Keratinocyte (primary cell): ENCODE results near the gene CNR1. TPM values are rescaled to one million over a fixed set of nuclear protein-coding genes. Genes with fewer than 3 reads are reported as not detected.

Experiments used
- DNase-seq: peaks from one replicate; pipeline ENCODE4 v3.0.0-alpha.2; 2011; ENCODE audit warnings: low read depth, missing footprints, low spot score
- FAIRE-seq: peaks from 2 replicates; lab custom pipeline; 2011; peaks lifted over from hg19 to GRCh38; lab: Jason Lieb, UNC
- H2AFZ ChIP-seq: 2 replicates; pipeline ENCODE4 v1.6.0; 2012; ENCODE audit warnings: low read length, control low read depth, inconsistent platforms; ENCODE audit not compliant: control insufficient read depth
- H3K27ac ChIP-seq: 2 replicates; pipeline ENCODE4 v1.5.1; 2011; ENCODE audit warnings: low read length; ENCODE audit not compliant: control insufficient read depth, insufficient read depth
- H3K27me3 ChIP-seq: 3 replicates; pipeline ENCODE4 v1.6.0; 2011; ENCODE audit warnings: low read length; ENCODE audit not compliant: control insufficient read depth, insufficient read depth; ENCODE audit errors: extremely low read depth
- H3K36me3 ChIP-seq, 2 experiments: 2 replicates in 1 of 2; 3 replicates in 1 of 2; pipeline ENCODE4 v1.5.1; 2011; ENCODE audit warnings: low read length in 2 of 2, mild to moderate bottlenecking in 1 of 2; ENCODE audit not compliant: control insufficient read depth in 2 of 2, insufficient read depth in 2 of 2; ENCODE audit errors: extremely low read depth in 1 of 2
- H3K4me1 ChIP-seq: 3 replicates; pipeline ENCODE4 v1.5.1; 2011; ENCODE audit warnings: low read length; ENCODE audit not compliant: control insufficient read depth, insufficient read depth; ENCODE audit errors: extremely low read depth
- H3K4me2 ChIP-seq: 3 replicates; pipeline ENCODE4 v1.6.0; 2011; ENCODE audit warnings: low read depth, low read length; ENCODE audit not compliant: control insufficient read depth, insufficient read depth; ENCODE audit errors: extremely low read depth
- H3K4me3 ChIP-seq, 3 experiments: fragments of 200-600 bp in 1 of 3; sonication (generic) in 1 of 3; 2 replicates in 2 of 3; 3 replicates in 1 of 3; pipeline ENCODE4 v1.5.1; 2011 to 2016; ENCODE audit warnings: low read length in 3 of 3, mild to moderate bottlenecking in 3 of 3, control low read depth in 2 of 3, inconsistent platforms in 1 of 3, low read depth in 1 of 3, mixed read lengths in 1 of 3, mixed run types in 1 of 3, moderate library complexity in 1 of 3; ENCODE audit not compliant: control insufficient read depth in 2 of 3, insufficient read depth in 2 of 3; ENCODE audit errors: extremely low read depth in 1 of 3
- H3K79me2 ChIP-seq: 2 replicates; pipeline ENCODE4 v1.6.0; 2012; ENCODE audit warnings: low read length; ENCODE audit not compliant: control insufficient read depth, insufficient read depth
- H3K9ac ChIP-seq: 3 replicates; pipeline ENCODE4 v1.6.0; 2011; ENCODE audit warnings: low read length; ENCODE audit not compliant: control insufficient read depth, insufficient read depth; ENCODE audit errors: extremely low read depth
- H3K9me1 ChIP-seq: 3 replicates; pipeline ENCODE4 v1.6.0; 2011; ENCODE audit warnings: low read length; ENCODE audit not compliant: control insufficient read depth, insufficient read depth; ENCODE audit errors: extremely low read depth
- H3K9me3 ChIP-seq: 2 replicates; pipeline ENCODE4 v1.5.1; 2012; ENCODE audit warnings: low read depth, low read length; ENCODE audit not compliant: control insufficient read depth
- H4K20me1 ChIP-seq: 3 replicates; pipeline ENCODE4 v1.6.0; 2011; ENCODE audit warnings: low read length; ENCODE audit not compliant: control insufficient read depth, insufficient read depth; ENCODE audit errors: extremely low read depth
- CTCF ChIP-seq, 3 experiments: IDR thresholded peaks in 1 of 3; conservative IDR thresholded peaks in 1 of 3; optimal IDR thresholded peaks in 1 of 3; 2 replicates in 2 of 3; 3 replicates in 1 of 3; pipeline versions ENCODE3 to v1.5.1; 2011; ENCODE audit warnings: low read length in 3 of 3, mild to moderate bottlenecking in 3 of 3, moderate library complexity in 2 of 3, control low read depth in 1 of 3, inconsistent platforms in 1 of 3; ENCODE audit not compliant: insufficient read depth in 2 of 3; ENCODE audit errors: extremely low read depth in 1 of 3
- EZH2 ChIP-seq: IDR thresholded peaks from one replicate; pipeline ENCODE4 v1.6.1; 2012; ENCODE audit warnings: inconsistent platforms, mild to moderate bottlenecking, low read length, moderate library complexity
- dilution Hi-C: fragments of 300-500 bp; cut with MboI; formaldehyde crosslinking; loops from one replicate; pipeline ENCODE4 v1.7.0; 2020; ENCODE audit warnings: low sequenced_read_pairs; ENCODE audit not compliant: extremely low pct_ligation_motif_present
- polyA plus RNA-seq, 5 experiments: library from polyadenylated mRNA; depleted of rRNA in 3 of 5; stranded (reverse) in 3 of 5; stranded (forward) in 1 of 5; unstranded in 1 of 5; fragments of >200 nt; gene quantifications; 1 replicate in 1 of 5; 2 replicates in 3 of 5; 3 replicates in 1 of 5; pipeline versions ENCODE4 v1.2.1 to v1.2.3, GENCODE V29; 2011 to 2012; ENCODE audit warnings: missing spikeins in 2 of 5, low read depth in 1 of 5, low replicate concordance in 1 of 5

Gene CNR1
- polyA plus RNA-seq, 1 donor (not counting 4 experiments of a cell fraction or from before 2014, with no cell fraction given): not detected

GRCh38 chr6:88163616-88164015 is 2.5 kb downstream of the CNR1 start:
- H3K36me3 ChIP-seq: no peaks in the 10 kb centered on the region
- TF ChIP-seq CTCF (optimal IDR thresholded peaks at IDR 0.05 in 1 of 3, IDR thresholded peaks at IDR 0.05 in 1 of 3, conservative IDR thresholded peaks at IDR 0.05 in 1 of 3; ENCODE audit: extremely low read depth in 1 of 3, insufficient read depth in 2 of 3, low read length in 3 of 3) (no peak), EZH2 (no peak)
- H3K79me2 ChIP-seq: no peaks in the 10 kb centered on the region
- no peak overlapping the region for H3K4me3 ChIP-seq
- peaks cover 46% of the 10 kb centered on the region for H3K27me3 ChIP-seq
- no peak for DNase-seq
- dilution Hi-C loops: no loop called here
- H3K4me1 ChIP-seq: peaks cover 6% of the 10 kb centered on the region
- H3K9me3 ChIP-seq: no peaks in the 10 kb centered on the region
- peaks cover 3% of the 10 kb centered on the region for H4K20me1 ChIP-seq
- no peak overlapping the region for H3K4me2 ChIP-seq
- no peaks in the 10 kb centered on the region for H3K9me1 ChIP-seq
- H2AFZ ChIP-seq: no peak overlapping the region
- H3K9ac ChIP-seq: no peak overlapping the region
- FAIRE-seq: no peak
- no peak overlapping the region for H3K27ac ChIP-seq

- Histone ChIP-seq H3K9me1 (no peaks in the 10 kb centered on the region), H3K27me3 (peaks cover 30% of the 10 kb centered on the region), H3K4me3 (no peak overlapping the region), H4K20me1 (peaks cover 3% of the 10 kb centered on the region), H3K79me2 (no peaks in the 10 kb centered on the region), H2AFZ (no peak overlapping the region), H3K9me3 (no peaks in the 10 kb centered on the region), H3K27ac (no peak overlapping the region), H3K36me3 (no peaks in the 10 kb centered on the region), H3K4me2 (no peak overlapping the region), H3K9ac (no peak overlapping the region), H3K4me1 (peaks cover 6% of the 10 kb centered on the region)
- no peak for FAIRE-seq
- dilution Hi-C loops: no loop called here
- no peak for DNase-seq
- TF ChIP-seq CTCF (optimal IDR thresholded peaks at IDR 0.05 in 1 of 3, IDR thresholded peaks at IDR 0.05 in 1 of 3, conservative IDR thresholded peaks at IDR 0.05 in 1 of 3; ENCODE audit: extremely low read depth in 1 of 3, insufficient read depth in 2 of 3, low read length in 3 of 3) (no peak), EZH2 (no peak)
Measured at GRCh38 chr6:88161940-88162339, 4.2 kb downstream of the CNR1 start.
